ENCODE data around the gene DDX10. TPM values are rescaled to one million over a fixed set of nuclear protein-coding genes. Genes with fewer than 3 reads are reported as not detected.

Gene DDX10
- total RNA-seq, 1 experiment from 2014 or later, result 48.3 TPM

- Histone ChIP-seq H3K14ac (ENCODE audit: insufficient read depth, low read length) (no peak overlapping the region), H3K9me3 (ENCODE audit: control insufficient read depth, low read depth, low read length) (no peaks in the 10 kb centered on the region), H3T11ph (ENCODE audit: low read length) (no peak overlapping the region), H2BK5ac (ENCODE audit: insufficient read length, low read length) (no peak overlapping the region), H4K20me1 (ENCODE audit: control insufficient read depth, insufficient read depth, insufficient read length) (no peaks in the 10 kb centered on the region), H2BK20ac (ENCODE audit: low read depth, low read length, poor library complexity, severe bottlenecking) (no peak overlapping the region), H3K4me2 (ENCODE audit: insufficient read depth, insufficient read length, low read length) (no peak overlapping the region), H3K4ac (ENCODE audit: low read depth, low read length) (no peak overlapping the region), H2AK5ac (ENCODE audit: insufficient read length, low read length) (no peak overlapping the region), H3K23me2 (ENCODE audit: insufficient read length, low read depth, low read length, poor library complexity, severe bottlenecking) (peaks cover 3% of the 10 kb centered on the region), H3K27ac (ENCODE audit: insufficient read length, low read depth, low read length) (no peak overlapping the region), H3K23ac (ENCODE audit: insufficient read length, low read depth, low read length) (no peak overlapping the region), H2BK120ac (ENCODE audit: low read depth, low read length, poor library complexity, severe bottlenecking) (no peak overlapping the region), H2BK12ac (ENCODE audit: insufficient read length, low read depth, low read length) (no peak overlapping the region), H3K56ac (ENCODE audit: insufficient read length, low read depth, low read length) (no peak overlapping the region), H2AFZ (ENCODE audit: low read length) (no peak overlapping the region), H3K18ac (ENCODE audit: insufficient read length, low read depth, low read length) (no peak overlapping the region), H4K91ac (ENCODE audit: insufficient read length, low read depth, low read length) (no peak overlapping the region), H4K5ac (ENCODE audit: insufficient read length, low read depth, low read length) (no peak overlapping the region), H3K4me1 (ENCODE audit: insufficient read depth, low read length) (peaks cover 4% of the 10 kb centered on the region; the same call in 1 of the 2 replicates), H3K79me2 (ENCODE audit: insufficient read depth, low read length) (peaks cover 42% of the 10 kb centered on the region; the same call in 1 of the 2 replicates), H3K79me1 (ENCODE audit: insufficient read depth, low read depth, low read length, poor library complexity, severe bottlenecking) (peaks cover 10% of the 10 kb centered on the region), H4K8ac (replicated peaks; ENCODE audit: insufficient read length, low read depth, low read length) (no peak overlapping the region), H3K9ac (ENCODE audit: extremely low read depth, insufficient read length, low read length) (no peak overlapping the region), H2BK15ac (ENCODE audit: low read depth, low read length) (no peak overlapping the region), H3K27me3 (ENCODE audit: insufficient read depth, low read length) (no peaks in the 10 kb centered on the region)
- WGBS (ENCODE audit: extremely low coverage, insufficient read length, low lambda C conversion rate), result no CpG with 5 or more reads among the region's 7 CpGs
- Mint-ChIP-seq H3K4me3 (no peak overlapping the region), H3K9me3 (no peaks in the 10 kb centered on the region), H3K27me3 (ENCODE audit: low read depth) (0 out of 2 replicates have a peak, but pooled peaks cover 2% of the 10 kb centered on the region), H3K4me1 (peaks cover 27 to 31% of the 10 kb centered on the region in 2 experiments), H3K36me3 (ENCODE audit: insufficient read depth in 1 of 3, low read depth in 3 of 3) (peaks cover 11 to 23% (median 21%) of the 10 kb centered on the region in 3 experiments; a peak in 6 of 7 replicates), H3K27ac (peak overlapping the region in 1 of 3 experiments; percentile 3; a peak in 2 of 7 replicates)
- TF ChIP-seq, protein P1, sequence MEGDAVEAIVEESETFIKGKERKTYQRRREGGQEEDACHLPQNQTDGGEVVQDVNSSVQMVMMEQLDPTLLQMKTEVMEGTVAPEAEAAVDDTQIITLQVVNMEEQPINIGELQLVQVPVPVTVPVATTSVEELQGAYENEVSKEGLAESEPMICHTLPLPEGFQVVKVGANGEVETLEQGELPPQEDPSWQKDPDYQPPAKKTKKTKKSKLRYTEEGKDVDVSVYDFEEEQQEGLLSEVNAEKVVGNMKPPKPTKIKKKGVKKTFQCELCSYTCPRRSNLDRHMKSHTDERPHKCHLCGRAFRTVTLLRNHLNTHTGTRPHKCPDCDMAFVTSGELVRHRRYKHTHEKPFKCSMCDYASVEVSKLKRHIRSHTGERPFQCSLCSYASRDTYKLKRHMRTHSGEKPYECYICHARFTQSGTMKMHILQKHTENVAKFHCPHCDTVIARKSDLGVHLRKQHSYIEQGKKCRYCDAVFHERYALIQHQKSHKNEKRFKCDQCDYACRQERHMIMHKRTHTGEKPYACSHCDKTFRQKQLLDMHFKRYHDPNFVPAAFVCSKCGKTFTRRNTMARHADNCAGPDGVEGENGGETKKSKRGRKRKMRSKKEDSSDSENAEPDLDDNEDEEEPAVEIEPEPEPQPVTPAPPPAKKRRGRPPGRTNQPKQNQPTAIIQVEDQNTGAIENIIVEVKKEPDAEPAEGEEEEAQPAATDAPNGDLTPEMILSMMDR (conservative IDR thresholded peaks at IDR 0.05), result no peak
- no peak for DNase-seq
These were observed 4.8 kb downstream of the DDX10 start for GRCh38 chr11:108669711-108670110.
